ENCODE measurements around the gene F12.
"Not testable (repeated sequence)": the region's sequence is repeated elsewhere in the genome, so short reads cannot be mapped to it uniquely, and the experiment has no call there.

- TF ChIP-seq CTCF, EZH2phosphoT487 (IDR thresholded peaks at IDR 0.05): not testable (repeated sequence)
Observed at GRCh38 chr5:177417081-177417480, 7.7 kb upstream of the F12 start.

Measured in neural progenitor cell (in vitro differentiated cells).